Neural progenitor cell (in vitro differentiated cells): Measurements from ENCODE around the gene HPGDS. TPM values are rescaled to one million over a fixed set of nuclear protein-coding genes. Genes with fewer than 3 reads are reported as not detected.
"Not testable (repeated sequence)": the region's sequence is repeated elsewhere in the genome, so short reads cannot be mapped to it uniquely, and the experiment has no call there.

Experiments
- DNase-seq: peaks from one replicate; pipeline ENCODE4 v3.0.0-alpha.2; 2016; ENCODE audit warnings: low spot score
- H2AFZ ChIP-seq: fragments of 200-600 bp; sonication (generic); replicated peaks from 2 replicates; pipeline ENCODE4 v1.6.1; 2016; ENCODE audit warnings: antibody characterized with exemption
- H3F3A ChIP-seq: fragments of 200-600 bp; sonication (generic); 2 replicates; pipeline ENCODE4 v1.6.1; 2016; ENCODE audit warnings: antibody characterized with exemption, low read depth
- H3K27ac ChIP-seq: fragments of 200-600 bp; sonication (generic); 2 replicates; pipeline ENCODE4 v1.5.1; 2016; ENCODE audit warnings: mild to moderate bottlenecking
- H3K27me3 ChIP-seq: fragments of 200-600 bp; sonication (generic); 2 replicates; pipeline ENCODE4 v1.6.1; 2016; ENCODE audit warnings: mild to moderate bottlenecking, moderate library complexity
- H3K36me3 ChIP-seq: fragments of 200-600 bp; sonication (generic); 2 replicates; pipeline ENCODE4 v1.5.1; 2016
- H3K4me1 ChIP-seq: fragments of 200-600 bp; sonication (generic); 2 replicates; pipeline ENCODE4 v1.6.1; 2016; ENCODE audit warnings: mixed run types
- H3K4me2 ChIP-seq: fragments of 200-600 bp; sonication (generic); 2 replicates; pipeline ENCODE4 v1.6.1; 2016
- H3K4me3 ChIP-seq: fragments of 200-600 bp; sonication (generic); 2 replicates; pipeline ENCODE4 v1.5.1; 2016
- H3K79me2 ChIP-seq: fragments of 200-600 bp; sonication (generic); 2 replicates; pipeline ENCODE4 v1.6.1; 2016; ENCODE audit warnings: low read depth
- H3K9ac ChIP-seq: fragments of 200-600 bp; sonication (generic); 2 replicates; pipeline ENCODE4 v1.6.1; 2016
- H3K9me3 ChIP-seq: fragments of 200-600 bp; sonication (generic); 2 replicates; pipeline ENCODE4 v1.5.1; 2016; ENCODE audit warnings: low read depth
- H4K20me1 ChIP-seq: fragments of 200-600 bp; sonication (generic); 2 replicates; pipeline ENCODE4 v1.6.1; 2016; ENCODE audit warnings: low read depth
- H3K27ac Mint-ChIP-seq: 3 replicates; pipeline ENCODE4 v1.8.0; 2021; ENCODE audit warnings: mixed read lengths
- H3K27me3 Mint-ChIP-seq: 2 replicates; pipeline ENCODE4 v1.8.0; 2022; ENCODE audit warnings: low read depth, mild to moderate bottlenecking, inconsistent platforms, moderate library complexity, mixed read lengths; ENCODE audit not compliant: insufficient read depth
- H3K36me3 Mint-ChIP-seq: 3 replicates; pipeline ENCODE4 v1.8.0; 2021; ENCODE audit warnings: mixed read lengths
- H3K4me1 Mint-ChIP-seq: 3 replicates; pipeline ENCODE4 v1.8.0; 2021; ENCODE audit warnings: mixed read lengths
- H3K4me3 Mint-ChIP-seq: 3 replicates; pipeline ENCODE4 v1.8.0; 2021; ENCODE audit warnings: mild to moderate bottlenecking, moderate library complexity, mixed read lengths
- H3K9me3 Mint-ChIP-seq: 3 replicates; pipeline ENCODE4 v1.8.0; 2020; ENCODE audit warnings: mixed read lengths
- EZH2 ChIP-seq: fragments of 200-600 bp; sonication (generic); IDR thresholded peaks from 2 replicates; pipeline ENCODE4 v1.6.1; 2017; ENCODE audit warnings: antibody characterized with exemption, mild to moderate bottlenecking, moderate library complexity
- EZH2phosphoT487 ChIP-seq: fragments of 200-600 bp; sonication (generic); IDR thresholded peaks from 2 replicates; pipeline ENCODE4 v1.6.1; 2017; ENCODE audit warnings: antibody characterized with exemption
- total RNA-seq: library from RNA; depleted of rRNA; stranded (reverse); fragments of >200 nt; gene quantifications from 2 replicates; pipeline ENCODE4 v1.2.3, GENCODE V29; 2015; ENCODE audit warnings: low replicate concordance
- TF ChIP-seq, protein P1 (sequence below): fragments of 200-600 bp; sonication (generic); IDR thresholded peaks from 2 replicates; pipeline ENCODE4 v1.5.1; 2017; ENCODE audit warnings: antibody characterized with exemption, mild to moderate bottlenecking

Gene HPGDS
- not detected in 2 replicates for total RNA-seq

DNA sequence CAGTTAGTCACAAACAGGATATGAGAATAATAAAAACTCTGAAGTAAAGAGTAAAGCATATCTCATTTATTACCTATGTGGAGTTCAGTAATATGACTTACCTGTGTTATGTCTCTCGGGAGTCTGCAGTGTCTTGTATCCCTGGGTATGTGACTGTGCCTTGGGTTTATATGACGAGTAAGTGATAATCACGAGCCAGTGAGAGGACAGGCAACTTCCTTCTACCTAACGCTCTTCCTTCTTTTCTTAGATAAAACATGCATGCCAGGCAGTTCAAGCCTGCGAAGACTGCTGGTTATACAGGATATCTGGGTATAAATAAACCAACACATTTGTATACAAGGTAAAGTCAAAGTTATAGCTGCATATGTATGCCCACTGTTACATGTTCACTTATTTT, at the start of gene HPGDS:
TSS of gene HPGDS (minus strand) at position 143 of the 400 bp plus-strand sequence. CDS start 8,207 bp downstream, outside the sequence.
- Mint-ChIP-seq H3K4me1 (no peaks in the 10 kb centered on the region), H3K36me3 (no peaks in the 10 kb centered on the region), H3K27me3 (peaks cover 2% of the 10 kb centered on the region), H3K27ac (no peak within 1 kb of the TSS), H3K9me3 (no peaks in the 10 kb centered on the region), H3K4me3 (no peak within 1 kb of the TSS)
- no peak for DNase-seq
- H3K27me3 ChIP-seq, result no peaks in the 10 kb centered on the region
- no peaks in the 10 kb centered on the region for H3K79me2 ChIP-seq
- no peak within 1 kb of the TSS for H3K27ac ChIP-seq
- no peaks in the 10 kb centered on the region for H3K36me3 ChIP-seq
- peak within 1 kb of the TSS; percentile 2 for H2AFZ ChIP-seq
- H3K9me3 ChIP-seq, result no peaks in the 10 kb centered on the region
- no peaks in the 10 kb centered on the region for H4K20me1 ChIP-seq
- no peak within 1 kb of the TSS for H3K4me2 ChIP-seq
- TF ChIP-seq, protein P1, sequence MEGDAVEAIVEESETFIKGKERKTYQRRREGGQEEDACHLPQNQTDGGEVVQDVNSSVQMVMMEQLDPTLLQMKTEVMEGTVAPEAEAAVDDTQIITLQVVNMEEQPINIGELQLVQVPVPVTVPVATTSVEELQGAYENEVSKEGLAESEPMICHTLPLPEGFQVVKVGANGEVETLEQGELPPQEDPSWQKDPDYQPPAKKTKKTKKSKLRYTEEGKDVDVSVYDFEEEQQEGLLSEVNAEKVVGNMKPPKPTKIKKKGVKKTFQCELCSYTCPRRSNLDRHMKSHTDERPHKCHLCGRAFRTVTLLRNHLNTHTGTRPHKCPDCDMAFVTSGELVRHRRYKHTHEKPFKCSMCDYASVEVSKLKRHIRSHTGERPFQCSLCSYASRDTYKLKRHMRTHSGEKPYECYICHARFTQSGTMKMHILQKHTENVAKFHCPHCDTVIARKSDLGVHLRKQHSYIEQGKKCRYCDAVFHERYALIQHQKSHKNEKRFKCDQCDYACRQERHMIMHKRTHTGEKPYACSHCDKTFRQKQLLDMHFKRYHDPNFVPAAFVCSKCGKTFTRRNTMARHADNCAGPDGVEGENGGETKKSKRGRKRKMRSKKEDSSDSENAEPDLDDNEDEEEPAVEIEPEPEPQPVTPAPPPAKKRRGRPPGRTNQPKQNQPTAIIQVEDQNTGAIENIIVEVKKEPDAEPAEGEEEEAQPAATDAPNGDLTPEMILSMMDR, result no peak
- TF ChIP-seq EZH2phosphoT487 (no peak), EZH2 (no peak)
- no peak within 1 kb of the TSS for H3K9ac ChIP-seq
- no peaks in the 10 kb centered on the region for H3K4me1 ChIP-seq
- H3F3A ChIP-seq, result no peaks in the 10 kb centered on the region
- no peak within 1 kb of the TSS for H3K4me3 ChIP-seq

DNA sequence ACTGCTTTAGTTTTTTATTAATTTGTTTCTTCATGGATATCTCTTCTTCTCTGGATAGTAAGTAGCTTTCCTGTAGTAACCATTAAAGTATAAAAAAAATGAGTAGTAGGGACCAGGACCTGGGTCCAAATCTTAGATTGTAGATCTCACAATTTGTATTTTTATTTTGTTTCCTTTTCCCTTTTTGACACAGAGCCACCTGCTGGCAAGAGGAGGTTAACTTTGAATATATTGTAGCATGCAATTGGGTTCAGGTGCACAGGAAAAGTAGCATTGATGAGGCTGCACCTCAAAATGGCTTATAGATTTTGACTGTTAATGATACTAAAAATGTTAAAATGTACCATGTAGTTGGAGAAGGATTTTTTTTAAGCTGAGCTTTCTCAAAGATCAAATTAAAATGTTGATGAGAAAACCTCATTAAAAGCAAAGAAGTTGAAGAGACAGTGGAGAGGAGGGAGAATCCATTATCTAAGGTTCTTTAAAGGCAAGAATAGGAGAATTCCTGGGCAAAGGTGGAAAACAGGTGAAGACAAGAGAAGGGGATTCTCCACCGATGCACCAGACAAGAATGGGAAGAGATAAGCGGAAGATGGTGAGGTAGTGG, 48.3 kb upstream of the HPGDS start:
- Histone ChIP-seq H3K9ac (no peak overlapping the region), H3K27me3 (no peaks in the 10 kb centered on the region), H3K4me3 (no peak overlapping the region), H3K36me3 (no peaks in the 10 kb centered on the region), H3F3A (no peaks in the 10 kb centered on the region), H3K27ac (no peak overlapping the region), H3K4me2 (no peak overlapping the region), H3K9me3 (no peaks in the 10 kb centered on the region), H3K79me2 (no peaks in the 10 kb centered on the region), H4K20me1 (no peaks in the 10 kb centered on the region), H3K4me1 (no peaks in the 10 kb centered on the region), H2AFZ (no peak overlapping the region)
- H3K4me3 Mint-ChIP-seq, result no peak overlapping the region
- TF ChIP-seq EZH2, result no peak
- TF ChIP-seq, protein P1, result peak; percentile 59
- TF ChIP-seq EZH2phosphoT487, result no peak
- peaks cover 10% of the 10 kb centered on the region for H3K9me3 Mint-ChIP-seq
- DNase-seq, result peak; percentile 11
- H3K27ac Mint-ChIP-seq, result no peak overlapping the region
- H3K27me3 Mint-ChIP-seq, result no peaks in the 10 kb centered on the region
- H3K4me1 Mint-ChIP-seq, result no peaks in the 10 kb centered on the region
- H3K36me3 Mint-ChIP-seq, result no peaks in the 10 kb centered on the region

DNA sequence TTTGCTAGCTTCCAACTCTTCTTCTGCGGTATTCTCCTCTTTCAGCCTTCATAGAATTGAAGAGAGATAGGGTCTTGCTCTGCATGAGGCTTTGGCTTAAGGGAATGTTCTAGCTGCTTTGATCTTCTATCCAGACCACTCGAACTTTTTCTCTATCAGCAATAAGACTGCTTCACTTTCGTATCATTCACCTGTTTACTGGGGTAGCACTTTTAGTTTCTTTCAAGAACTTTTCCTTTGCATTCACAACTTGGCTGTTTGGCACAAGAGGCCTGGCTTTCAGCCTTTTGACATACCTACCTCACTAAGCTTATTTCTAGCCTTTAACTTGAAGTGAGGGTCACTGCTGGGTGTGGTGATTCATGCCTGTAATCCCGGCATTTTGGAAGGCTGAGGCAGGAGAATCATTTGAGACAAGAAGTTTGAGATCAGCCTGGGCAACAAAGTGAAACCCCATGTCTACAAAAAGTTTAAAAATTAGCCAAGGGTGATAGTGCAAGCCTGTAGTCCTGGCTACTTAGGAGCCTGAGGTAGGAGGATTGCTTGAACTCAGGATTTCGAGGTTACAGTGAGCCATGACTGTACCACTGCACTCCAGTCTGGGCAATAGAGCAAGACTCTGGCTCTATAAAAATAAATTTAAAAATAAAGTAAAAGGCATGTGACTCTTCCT, 47.1 kb upstream of the HPGDS start:
- TF ChIP-seq EZH2, result no peak
- no peak for TF ChIP-seq EZH2phosphoT487
- TF ChIP-seq, protein P1, result no peak
- DNase-seq, result no peak

DNA sequence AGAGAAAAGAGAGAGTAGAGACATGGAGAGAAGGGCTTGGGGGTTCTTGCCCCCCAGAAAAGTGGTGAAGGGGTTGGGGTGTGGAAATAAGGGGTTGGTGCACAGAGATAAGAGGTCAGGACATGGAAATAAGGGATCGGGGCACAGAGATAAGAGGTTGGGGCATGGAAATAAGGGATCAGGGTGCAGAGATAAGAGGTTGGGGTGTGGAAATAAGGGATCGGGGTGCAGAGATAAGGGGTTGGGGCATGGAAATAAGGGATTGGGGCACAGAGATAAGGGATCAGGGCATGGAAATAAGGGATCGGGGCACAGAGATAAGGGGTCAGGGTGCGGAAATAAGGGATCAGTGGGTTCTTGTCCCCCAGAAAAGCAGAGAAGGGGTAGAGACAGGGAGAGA, 45.3 kb upstream of the HPGDS start:
- not testable (repeated sequence) for H3K27me3 Mint-ChIP-seq, H3K4me1 Mint-ChIP-seq, DNase-seq, H3K9ac ChIP-seq, H2AFZ ChIP-seq, H3K27me3 ChIP-seq, H4K20me1 ChIP-seq, H3K4me1 ChIP-seq, H3K4me3 ChIP-seq, H3K4me2 ChIP-seq, H3K36me3 Mint-ChIP-seq, H3F3A ChIP-seq, H3K4me3 Mint-ChIP-seq, H3K27ac Mint-ChIP-seq, H3K9me3 ChIP-seq, H3K36me3 ChIP-seq, H3K79me2 ChIP-seq, H3K27ac ChIP-seq
- peaks cover 10% of the 10 kb centered on the region for H3K9me3 Mint-ChIP-seq

More for the DNA sequence above, 47.1 kb upstream of the HPGDS start:
- H3K27ac Mint-ChIP-seq, result no peak overlapping the region
- no peaks in the 10 kb centered on the region for H3K36me3 ChIP-seq
- peaks cover 10% of the 10 kb centered on the region for H3K9me3 Mint-ChIP-seq
- no peak overlapping the region for H3K9ac ChIP-seq
- no peak overlapping the region for H3K4me2 ChIP-seq
- no peaks in the 10 kb centered on the region for H3F3A ChIP-seq
- H3K4me3 ChIP-seq, result no peak overlapping the region
- H3K4me1 ChIP-seq, result no peaks in the 10 kb centered on the region
- H3K4me1 Mint-ChIP-seq, result no peaks in the 10 kb centered on the region
- H4K20me1 ChIP-seq, result no peaks in the 10 kb centered on the region
- H3K36me3 Mint-ChIP-seq, result no peaks in the 10 kb centered on the region
- no peak overlapping the region for H3K27ac ChIP-seq
- H3K79me2 ChIP-seq, result no peaks in the 10 kb centered on the region
- H3K9me3 ChIP-seq, result no peaks in the 10 kb centered on the region
- H3K27me3 ChIP-seq, result no peaks in the 10 kb centered on the region
- H3K27me3 Mint-ChIP-seq, result no peaks in the 10 kb centered on the region
- H3K4me3 Mint-ChIP-seq, result no peak overlapping the region
- no peak overlapping the region for H2AFZ ChIP-seq

DNA sequence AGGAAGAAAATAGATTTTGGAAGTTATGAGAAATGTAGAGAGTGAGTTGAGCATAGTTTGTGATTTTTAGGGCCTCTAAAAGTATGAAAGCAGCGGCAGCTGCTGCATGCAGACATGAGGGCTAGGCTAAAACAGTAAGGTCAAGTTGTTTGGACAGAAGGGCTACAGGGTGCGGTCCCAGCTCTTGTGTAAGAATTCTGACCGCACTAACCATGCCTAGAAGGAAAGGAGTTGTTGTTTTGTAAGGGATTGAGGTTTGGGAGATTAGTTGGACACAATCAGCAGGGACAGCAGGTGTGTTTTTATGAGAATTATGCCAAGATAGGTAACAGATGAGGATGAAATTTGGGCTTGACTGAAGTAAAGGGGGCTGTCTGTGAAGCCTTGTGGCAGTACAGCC, 42.8 kb upstream of the HPGDS start:
- H3K9me3 ChIP-seq, DNase-seq, H3K27ac Mint-ChIP-seq, H3K4me1 ChIP-seq, H3F3A ChIP-seq, H3K79me2 ChIP-seq, H4K20me1 ChIP-seq, H3K4me1 Mint-ChIP-seq, H3K4me3 Mint-ChIP-seq, H3K36me3 ChIP-seq, H3K4me2 ChIP-seq, H3K36me3 Mint-ChIP-seq, H3K27ac ChIP-seq, H3K27me3 Mint-ChIP-seq, H2AFZ ChIP-seq, H3K27me3 ChIP-seq, H3K4me3 ChIP-seq, H3K9ac ChIP-seq: not testable (repeated sequence)
- peaks cover 10% of the 10 kb centered on the region for H3K9me3 Mint-ChIP-seq
